A549 treated with CORT108297 at 1 μM for 4 hours (cell line): Measurements from ENCODE around the gene NOC4L. TPM values are rescaled to one million over a fixed set of nuclear protein-coding genes. Genes with fewer than 3 reads are reported as not detected.

Experiments
- total RNA-seq: library from RNA; stranded (reverse); fragments of 200-300 nt; extraction: Qiagen RNA extraction; gene quantifications from 5 replicates; pipeline ENCODE4 v1.2.3, GENCODE V29; 2022

The NOC4L gene
- 42.7 to 62.9 TPM (median 62.1 TPM) in 5 replicates for total RNA-seq

GRCh38 chr12:132144115-132144809 lies at the start of gene NOC4L, which contains the start of gene DDX51:
Gene NOC4L, plus strand, starts transcription at chr12:132144457. Its CDS starts 32 bp downstream, at chr12:132144489.
Gene DDX51, minus strand, starts transcription at chr12:132144319. Its CDS starts 23 bp downstream, at chr12:132144296.

Other genes with a start within 250 kb of the NOC4L start
- gene ULK1, start 249.8 kb upstream of the NOC4L start, total RNA-seq = 23.6 to 46.3 TPM (median 41.0 TPM) in 5 replicates
- 54.9 to 86.0 TPM (median 81.7 TPM) in 5 replicates for gene PUS1, start 215.2 kb upstream of the NOC4L start, total RNA-seq
- gene EP400, start 194.5 kb upstream of the NOC4L start, total RNA-seq = 22.7 to 26.0 TPM (median 25.4 TPM) in 5 replicates
- 19.9 to 31.7 TPM (median 30.7 TPM) in 5 replicates for gene DDX51, start 138 bp upstream of the NOC4L start, total RNA-seq
- 4.4 to 8.4 TPM (median 7.5 TPM) in 5 replicates for gene GALNT9, start 185.1 kb downstream of the NOC4L start, total RNA-seq